OCI-LY7 (cell line): ENCODE results near the gene NARS2. TPM values are rescaled to one million over a fixed set of nuclear protein-coding genes. Genes with fewer than 3 reads are reported as not detected.
"Not testable (repeated sequence)": the region's sequence is repeated elsewhere in the genome, so short reads cannot be mapped to it uniquely, and the experiment has no call there.

ENCODE experiments used
- BruUV-seq: library from RNA; stranded (reverse); fragments of 400-500 nt; replicated peaks from 2 replicates; lab custom pipeline; 2021; lab: Mats Ljungman, UMichigan
- CTCF ChIA-PET: fragments of 300-600 bp; sonication (Branson Sonifier 250); formaldehyde crosslinking; loops from one replicate; lab custom pipeline; 2022; ENCODE audit warnings: antibody characterized with exemption; ENCODE audit not compliant: unreplicated experiment; lab: Charles Lee
- POLR2A ChIA-PET: fragments of 300-600 bp; sonication (Branson Sonifier 250); formaldehyde crosslinking; loops from one replicate; lab custom pipeline; 2022; ENCODE audit warnings: antibody characterized with exemption; lab: Charles Lee
- DNase-seq: peaks from one replicate; pipeline ENCODE4 v3.0.0-alpha.2; 2015; ENCODE audit warnings: low spot score
- H2AFZ ChIP-seq: fragments of 200-600 bp; sonication (generic), shearing (Covaris generic); 2 replicates; pipeline ENCODE4 v1.6.1; 2014; ENCODE audit warnings: mild to moderate bottlenecking, antibody characterized with exemption, low read length, moderate library complexity
- H3K27ac ChIP-seq: fragments of 200-600 bp; sonication (generic); 2 replicates; pipeline ENCODE4 v1.5.1; 2014; ENCODE audit warnings: mixed run types, low read depth, mild to moderate bottlenecking, moderate library complexity, low read length, inconsistent platforms; ENCODE audit not compliant: poor library complexity, severe bottlenecking
- H3K36me3 ChIP-seq: fragments of 200-600 bp; sonication (generic); 2 replicates; pipeline ENCODE4 v1.6.1; 2014; ENCODE audit warnings: mild to moderate bottlenecking, antibody characterized with exemption, low read length, moderate library complexity, mixed read lengths; ENCODE audit not compliant: insufficient read depth
- H3K4me1 ChIP-seq: fragments of 200-600 bp; sonication (generic); 2 replicates; pipeline ENCODE4 v1.5.1; 2014; ENCODE audit warnings: mild to moderate bottlenecking, low read length; ENCODE audit not compliant: insufficient read depth, poor library complexity, severe bottlenecking
- H3K4me2 ChIP-seq: fragments of 200-600 bp; sonication (generic); 2 replicates; pipeline ENCODE4 v1.6.1; 2014; ENCODE audit warnings: mild to moderate bottlenecking, low read length
- H3K4me3 ChIP-seq: fragments of 200-600 bp; sonication (generic); 2 replicates; pipeline ENCODE4 v1.5.1; 2014; ENCODE audit warnings: mild to moderate bottlenecking, low read depth, low read length; ENCODE audit not compliant: poor library complexity, severe bottlenecking
- H3K79me2 ChIP-seq: fragments of 200-600 bp; sonication (generic); 2 replicates; pipeline ENCODE4 v1.6.1; 2016; ENCODE audit warnings: low read depth, mild to moderate bottlenecking, low read length, moderate library complexity, mixed read lengths; ENCODE audit not compliant: insufficient read depth
- H3K9me2 ChIP-seq: fragments of 200-600 bp; sonication (generic); 2 replicates; pipeline ENCODE4 v1.6.1; 2016; ENCODE audit warnings: mild to moderate bottlenecking, low read length, mixed read lengths; ENCODE audit not compliant: insufficient read depth
- H3K9me3 ChIP-seq: fragments of 200-600 bp; sonication (generic); 2 replicates; pipeline ENCODE4 v1.6.1; 2014; ENCODE audit warnings: mild to moderate bottlenecking, mixed run types, low read length, mixed read lengths
- H4K20me1 ChIP-seq: fragments of 200-600 bp; sonication (generic); 2 replicates; pipeline ENCODE4 v1.6.1; 2014; ENCODE audit warnings: mild to moderate bottlenecking, antibody characterized with exemption, low read length, moderate library complexity, mixed read lengths; ENCODE audit not compliant: insufficient read depth
- CTCF ChIP-seq: fragments of 200-600 bp; sonication (generic); conservative IDR thresholded peaks from 2 replicates; pipeline ENCODE4 v1.5.1; 2014; ENCODE audit warnings: mild to moderate bottlenecking, antibody characterized with exemption, low read length, moderate library complexity, mixed read lengths
- EZH2phosphoT487 ChIP-seq: fragments of 200-600 bp; sonication (generic); IDR thresholded peaks from 2 replicates; pipeline ENCODE4 v1.6.1; 2018; ENCODE audit warnings: low read depth, borderline replicate concordance, mild to moderate bottlenecking, mixed run types, antibody characterized with exemption, low read length, moderate library complexity, mixed read lengths
- intact Hi-C: fragments of 100-400 bp; cut with micrococcal nuclease; formaldehyde crosslinking; loops from one replicate; pipeline ENCODE4 v1.10.0; 2022; ENCODE audit not compliant: unreplicated experiment
- total RNA-seq, 2 experiments: library from RNA; depleted of rRNA in 1 of 2; stranded (reverse); fragments of >200 nt in 1 of 2; shearing (Covaris generic) in 1 of 2; gene quantifications; 2 replicates each; pipeline ENCODE4 v1.2.3, GENCODE V29; 2014 to 2022

NARS2 gene
- total RNA-seq, 2 experiments from 2014 or later = 28.1 to 29.2 TPM

- ChIA-PET POLR2A (interaction anchor here (0.6 kb wide), 2 partner anchors 467 to 808 kb away, joined by 3 to 6 read pairs; no protein-coding TSS in a partner anchor), CTCF (no interaction called here)
- Histone ChIP-seq H3K9me3 (no peaks in the 10 kb centered on the region), H3K4me2 (peak overlapping the region; percentile 52), H4K20me1 (no peaks in the 10 kb centered on the region), H3K4me1 (peaks cover 21% of the 10 kb centered on the region), H3K27ac (peak overlapping the region; percentile 75), H2AFZ (no peak overlapping the region), H3K4me3 (no peak overlapping the region), H3K36me3 (peaks cover 49% of the 10 kb centered on the region), H3K79me2 (no peaks in the 10 kb centered on the region), H3K9me2 (no peaks in the 10 kb centered on the region)
- no peak for TF ChIP-seq CTCF
- no peak for TF ChIP-seq EZH2phosphoT487
- no TSS peak for BruUV-seq
- peak; percentile 65 for DNase-seq
- intact Hi-C loops = loop anchor here (1.0 kb wide), 1 partner anchor 8 kb away; no protein-coding TSS in a partner anchor
Observed at GRCh38 chr11:78465169-78465942, 109.3 kb downstream of the NARS2 start.

GRCh38 chr11:78464787-78465168 is 109.9 kb downstream of the NARS2 start:
- Histone ChIP-seq H3K36me3 (peaks cover 55% of the 10 kb centered on the region), H3K4me2 (peak overlapping the region; percentile 52; the same call in 1 of the 2 replicates), H3K27ac (peak overlapping the region; percentile 75), H3K4me1 (peaks cover 21% of the 10 kb centered on the region)
- DNase-seq, H4K20me1 ChIP-seq, CTCF ChIA-PET, H3K9me3 ChIP-seq, H3K9me2 ChIP-seq, BruUV-seq, H3K4me3 ChIP-seq, H2AFZ ChIP-seq, H3K79me2 ChIP-seq: not testable (repeated sequence)
- POLR2A ChIA-PET = interaction anchor here (0.6 kb wide), 1 partner anchor 467 kb away, joined by 3 read pairs; no protein-coding TSS in a partner anchor
- intact Hi-C loops = loop anchor here (1.0 kb wide), 1 partner anchor 7 kb away; no protein-coding TSS in a partner anchor

GRCh38 chr11:78460471-78460870 is 114.2 kb downstream of the NARS2 start:
- Histone ChIP-seq H3K4me3 (no peak overlapping the region), H3K27ac (no peak overlapping the region), H3K9me3 (no peaks in the 10 kb centered on the region), H3K9me2 (no peaks in the 10 kb centered on the region), H4K20me1 (no peaks in the 10 kb centered on the region), H3K4me1 (peaks cover 11% of the 10 kb centered on the region), H3K36me3 (peaks cover 81% of the 10 kb centered on the region), H2AFZ (no peak overlapping the region), H3K79me2 (no peaks in the 10 kb centered on the region), H3K4me2 (no peak overlapping the region)
- no peak for DNase-seq
- no peak for TF ChIP-seq EZH2phosphoT487
- no peak for TF ChIP-seq CTCF
- ChIA-PET POLR2A (no interaction called here), CTCF (no interaction called here)
- no TSS peak for BruUV-seq
- intact Hi-C loops = no loop called here
